Neural crest cell (in vitro differentiated cells): ENCODE data around the gene EPHB4. TPM values are rescaled to one million over a fixed set of nuclear protein-coding genes. Genes with fewer than 3 reads are reported as not detected.

ENCODE experiments used
- DNase-seq: peaks from one replicate; pipeline ENCODE4 v3.0.0; 2021; ENCODE audit warnings: low read depth, mixed read lengths, low spot score
- H3K27ac Mint-ChIP-seq: one replicate; pipeline ENCODE4 v1.8.0; 2021; ENCODE audit warnings: mild to moderate bottlenecking, mixed read lengths; ENCODE audit not compliant: unreplicated experiment
- H3K27me3 Mint-ChIP-seq: 2 replicates; pipeline ENCODE4 v1.8.0; 2021; ENCODE audit warnings: low read depth, mild to moderate bottlenecking, mixed read lengths
- H3K36me3 Mint-ChIP-seq: 2 replicates; pipeline ENCODE4 v1.8.0; 2021; ENCODE audit warnings: low read depth, mild to moderate bottlenecking, mixed read lengths
- H3K4me1 Mint-ChIP-seq: 2 replicates; pipeline ENCODE4 v1.8.0; 2021; ENCODE audit warnings: mixed read lengths
- H3K4me3 Mint-ChIP-seq: one replicate; pipeline ENCODE4 v1.8.0; 2021; ENCODE audit warnings: mild to moderate bottlenecking, mixed read lengths
- H3K9me3 Mint-ChIP-seq: 2 replicates; pipeline ENCODE4 v1.8.0; 2021; ENCODE audit warnings: mixed read lengths
- total RNA-seq: library from RNA; stranded (reverse); gene quantifications from 2 replicates; pipeline ENCODE4 v1.2.1, GENCODE V29; 2021
- TF ChIP-seq, protein P1 (sequence below): fragments of 200-600 bp; sonication (generic); conservative IDR thresholded peaks from 2 replicates; pipeline ENCODE4 v1.5.0; 2021; ENCODE audit warnings: antibody characterized with exemption, mild to moderate bottlenecking

EPHB4 gene
- total RNA-seq, 1 donor from 2014 or later, result 84.5 TPM

DNA sequence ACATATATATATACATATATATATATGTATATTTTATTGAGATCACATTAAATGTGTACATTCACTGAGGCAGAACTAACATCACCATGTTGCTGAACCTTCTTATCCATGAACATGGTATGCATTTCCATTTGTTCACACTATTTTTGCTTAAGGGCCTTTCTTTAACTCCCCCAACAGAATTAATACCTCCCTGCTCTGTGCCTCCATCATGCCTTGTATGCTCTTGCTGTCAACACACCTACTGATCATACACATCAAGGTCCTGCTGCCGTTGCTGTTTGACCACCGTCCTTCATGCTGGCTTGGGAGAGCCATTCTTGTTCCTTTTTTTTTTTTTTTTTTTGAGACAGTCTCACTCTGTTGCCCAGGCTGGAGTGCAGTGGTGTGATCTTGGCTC lies 43.5 kb downstream of the EPHB4 start:
- no peak for DNase-seq
- no peaks in the 10 kb centered on the region for H3K36me3 Mint-ChIP-seq
- no peak overlapping the region for H3K27ac Mint-ChIP-seq
- H3K4me3 Mint-ChIP-seq, result no peak overlapping the region
- TF ChIP-seq, protein P1, sequence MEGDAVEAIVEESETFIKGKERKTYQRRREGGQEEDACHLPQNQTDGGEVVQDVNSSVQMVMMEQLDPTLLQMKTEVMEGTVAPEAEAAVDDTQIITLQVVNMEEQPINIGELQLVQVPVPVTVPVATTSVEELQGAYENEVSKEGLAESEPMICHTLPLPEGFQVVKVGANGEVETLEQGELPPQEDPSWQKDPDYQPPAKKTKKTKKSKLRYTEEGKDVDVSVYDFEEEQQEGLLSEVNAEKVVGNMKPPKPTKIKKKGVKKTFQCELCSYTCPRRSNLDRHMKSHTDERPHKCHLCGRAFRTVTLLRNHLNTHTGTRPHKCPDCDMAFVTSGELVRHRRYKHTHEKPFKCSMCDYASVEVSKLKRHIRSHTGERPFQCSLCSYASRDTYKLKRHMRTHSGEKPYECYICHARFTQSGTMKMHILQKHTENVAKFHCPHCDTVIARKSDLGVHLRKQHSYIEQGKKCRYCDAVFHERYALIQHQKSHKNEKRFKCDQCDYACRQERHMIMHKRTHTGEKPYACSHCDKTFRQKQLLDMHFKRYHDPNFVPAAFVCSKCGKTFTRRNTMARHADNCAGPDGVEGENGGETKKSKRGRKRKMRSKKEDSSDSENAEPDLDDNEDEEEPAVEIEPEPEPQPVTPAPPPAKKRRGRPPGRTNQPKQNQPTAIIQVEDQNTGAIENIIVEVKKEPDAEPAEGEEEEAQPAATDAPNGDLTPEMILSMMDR, result no peak
- H3K27me3 Mint-ChIP-seq, result no peaks in the 10 kb centered on the region
- no peaks in the 10 kb centered on the region for H3K4me1 Mint-ChIP-seq
- H3K9me3 Mint-ChIP-seq, result peaks cover 3% of the 10 kb centered on the region

DNA sequence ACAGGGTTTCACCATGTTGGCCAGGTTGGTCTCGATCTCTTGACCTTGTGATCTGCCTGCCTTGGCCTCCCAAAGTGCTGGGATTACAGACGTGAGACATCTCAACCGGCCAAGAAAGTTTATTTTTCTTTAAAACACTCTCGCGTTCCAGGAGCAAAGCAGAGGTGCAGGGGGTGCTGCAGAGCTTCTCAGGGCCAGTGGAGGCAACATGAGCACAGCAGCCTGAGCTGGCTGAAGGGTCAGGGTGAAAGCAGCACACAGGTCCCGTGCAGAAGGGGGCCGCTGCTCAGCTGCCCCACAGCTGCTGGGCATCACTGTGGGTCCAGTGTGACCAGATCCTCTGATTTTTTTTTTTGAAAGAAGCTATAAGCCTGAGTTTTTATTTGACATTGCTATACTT lies 46.1 kb downstream of the EPHB4 start:
- Mint-ChIP-seq H3K4me3 (no peak overlapping the region), H3K27ac (no peak overlapping the region), H3K27me3 (no peaks in the 10 kb centered on the region), H3K36me3 (no peaks in the 10 kb centered on the region), H3K9me3 (peaks cover 3% of the 10 kb centered on the region), H3K4me1 (no peaks in the 10 kb centered on the region)
- TF ChIP-seq, protein P1, result no peak
- no peak for DNase-seq

DNA sequence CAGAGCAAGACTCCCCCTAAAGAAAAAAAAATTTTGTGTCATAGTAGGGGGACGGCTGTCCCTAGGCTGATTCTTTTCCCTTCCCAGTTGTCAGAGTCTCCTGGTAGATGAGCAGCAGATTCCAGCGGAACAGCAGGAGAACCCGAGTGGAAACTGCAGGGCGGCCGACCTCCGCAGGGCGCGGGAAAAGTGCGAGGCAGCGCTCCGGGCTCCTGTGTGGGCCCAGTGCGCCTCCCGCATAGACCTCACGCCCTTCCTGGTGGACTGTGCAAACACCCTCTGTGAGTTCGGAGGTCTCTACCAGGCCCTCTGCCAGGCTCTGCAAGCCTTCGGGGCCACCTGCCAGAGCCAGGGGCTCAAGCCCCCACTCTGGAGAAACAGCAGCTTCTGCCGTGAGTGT lies 48.0 kb downstream of the EPHB4 start:
- TF ChIP-seq, protein P1, result no peak
- Mint-ChIP-seq H3K9me3 (peaks cover 3% of the 10 kb centered on the region), H3K4me1 (no peaks in the 10 kb centered on the region), H3K4me3 (no peak overlapping the region), H3K27me3 (peaks cover 3% of the 10 kb centered on the region), H3K36me3 (no peaks in the 10 kb centered on the region), H3K27ac (no peak overlapping the region)
- no peak for DNase-seq

DNA sequence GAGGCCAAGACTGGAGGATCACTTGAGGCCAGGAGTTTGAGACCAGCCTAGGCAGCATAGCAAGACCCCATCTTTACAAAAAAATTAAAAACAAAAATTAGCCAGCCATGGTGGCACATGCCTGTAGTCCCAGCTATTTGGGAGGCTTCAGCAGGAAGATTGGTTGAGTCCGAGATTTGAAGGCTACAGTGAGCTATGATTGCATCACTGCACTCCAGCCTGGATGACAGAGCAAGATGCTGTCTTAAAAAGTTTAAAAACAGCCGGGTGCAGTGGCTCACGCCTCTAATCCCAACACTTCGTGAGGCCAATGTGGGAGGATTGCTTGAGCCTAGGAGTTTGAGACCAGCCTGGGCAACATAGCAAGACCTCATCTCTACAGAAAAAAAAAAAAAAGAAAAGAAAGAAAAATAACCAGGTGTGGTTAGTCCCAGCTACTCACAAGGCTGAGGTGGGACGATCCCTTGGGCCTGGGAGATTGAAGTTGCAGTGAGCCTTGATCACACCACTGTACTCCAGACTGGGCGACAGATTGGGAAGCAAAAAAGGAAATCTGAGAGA lies 49.2 kb downstream of the EPHB4 start:
- Mint-ChIP-seq H3K27ac (no peak overlapping the region), H3K4me3 (no peak overlapping the region), H3K27me3 (peaks cover 3% of the 10 kb centered on the region), H3K36me3 (no peaks in the 10 kb centered on the region), H3K4me1 (no peaks in the 10 kb centered on the region), H3K9me3 (no peaks in the 10 kb centered on the region)
- no peak for DNase-seq
- TF ChIP-seq, protein P1, result no peak

DNA sequence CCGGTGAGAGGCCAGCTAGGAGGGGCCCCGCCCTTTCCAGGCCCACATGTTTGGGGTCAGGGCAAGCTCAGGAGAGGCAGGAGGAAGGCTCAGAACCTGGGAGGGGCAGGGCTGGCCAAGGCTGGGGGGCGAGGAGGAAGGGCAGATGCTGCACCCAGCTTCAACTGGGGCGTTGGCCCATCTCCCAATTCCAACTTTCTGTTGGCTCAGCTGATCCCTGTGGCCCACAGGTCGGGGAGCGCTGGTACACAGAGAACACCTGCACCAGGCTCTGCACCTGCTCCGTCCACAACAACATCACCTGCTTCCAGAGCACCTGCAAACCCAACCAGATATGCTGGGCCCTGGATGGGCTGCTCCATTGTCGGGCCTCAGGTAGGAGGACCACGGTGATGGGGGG lies 53.8 kb downstream of the EPHB4 start:
- H3K27ac Mint-ChIP-seq, result no peak overlapping the region
- no peaks in the 10 kb centered on the region for H3K4me1 Mint-ChIP-seq
- no peaks in the 10 kb centered on the region for H3K36me3 Mint-ChIP-seq
- peaks cover 3% of the 10 kb centered on the region for H3K27me3 Mint-ChIP-seq
- H3K4me3 Mint-ChIP-seq, result no peak overlapping the region
- TF ChIP-seq, protein P1, result no peak
- H3K9me3 Mint-ChIP-seq, result no peaks in the 10 kb centered on the region
- DNase-seq, result no peak
